Activated naive CD8-positive, alpha-beta T cell (primary cell): Measurements from ENCODE around the gene PLAAT4.

Source experiments
- H3K27ac Mint-ChIP-seq: one replicate; pipeline ENCODE4 v1.8.0; 2021; ENCODE audit warnings: mixed read lengths
- H3K27me3 Mint-ChIP-seq: one replicate; pipeline ENCODE4 v1.8.0; 2021; ENCODE audit warnings: mixed read lengths
- H3K36me3 Mint-ChIP-seq: one replicate; pipeline ENCODE4 v1.8.0; 2021; ENCODE audit warnings: mixed read lengths
- H3K4me1 Mint-ChIP-seq: one replicate; pipeline ENCODE4 v1.8.0; 2021; ENCODE audit warnings: low read depth, mixed read lengths
- H3K4me3 Mint-ChIP-seq: one replicate; pipeline ENCODE4 v1.8.0; 2021; ENCODE audit warnings: mild to moderate bottlenecking, mixed read lengths
- H3K9me3 Mint-ChIP-seq: one replicate; pipeline ENCODE4 v1.8.0; 2021; ENCODE audit warnings: low read depth, mixed read lengths

PLAAT4 gene

GRCh38 chr11:63590024-63590788 is 53.6 kb downstream of the PLAAT4 start:
- no peaks in the 10 kb centered on the region for H3K4me1 Mint-ChIP-seq
- H3K27ac Mint-ChIP-seq = no peak overlapping the region
- peaks cover 12% of the 10 kb centered on the region for H3K36me3 Mint-ChIP-seq
- H3K9me3 Mint-ChIP-seq = no peaks in the 10 kb centered on the region
- H3K27me3 Mint-ChIP-seq = no peaks in the 10 kb centered on the region
- no peak overlapping the region for H3K4me3 Mint-ChIP-seq

- Mint-ChIP-seq H3K9me3 (no peaks in the 10 kb centered on the region), H3K36me3 (peaks cover 10% of the 10 kb centered on the region), H3K4me1 (no peaks in the 10 kb centered on the region), H3K4me3 (no peak overlapping the region), H3K27ac (no peak overlapping the region), H3K27me3 (no peaks in the 10 kb centered on the region)
Observed at GRCh38 chr11:63592975-63593395, 56.4 kb downstream of the PLAAT4 start.

- Mint-ChIP-seq H3K36me3 (peaks cover 6% of the 10 kb centered on the region), H3K9me3 (no peaks in the 10 kb centered on the region), H3K4me1 (no peaks in the 10 kb centered on the region), H3K27ac (no peak overlapping the region), H3K27me3 (no peaks in the 10 kb centered on the region), H3K4me3 (no peak overlapping the region)
Observed at GRCh38 chr11:63595296-63595695, 58.7 kb downstream of the PLAAT4 start.
